ENCODE results near the gene FBXL13.
"Not testable (repeated sequence)": the region's sequence is repeated elsewhere in the genome, so short reads cannot be mapped to it uniquely, and the experiment has no call there.

FBXL13 gene

GRCh38 chr7:102780926-102781325, 293.7 kb downstream of the FBXL13 start:
- H3K27me3 ChIP-seq (ENCODE audit: low read depth); H3K36me3 ChIP-seq (replicated peaks); in situ Hi-C loops (cut with MboI; ENCODE audit: low sequenced_read_pairs); DNase-seq (ENCODE audit: low spot score in 2 of 2); H3K4me3 ChIP-seq; H3K9me3 ChIP-seq; H3K4me1 ChIP-seq: not testable (repeated sequence)

DNA sequence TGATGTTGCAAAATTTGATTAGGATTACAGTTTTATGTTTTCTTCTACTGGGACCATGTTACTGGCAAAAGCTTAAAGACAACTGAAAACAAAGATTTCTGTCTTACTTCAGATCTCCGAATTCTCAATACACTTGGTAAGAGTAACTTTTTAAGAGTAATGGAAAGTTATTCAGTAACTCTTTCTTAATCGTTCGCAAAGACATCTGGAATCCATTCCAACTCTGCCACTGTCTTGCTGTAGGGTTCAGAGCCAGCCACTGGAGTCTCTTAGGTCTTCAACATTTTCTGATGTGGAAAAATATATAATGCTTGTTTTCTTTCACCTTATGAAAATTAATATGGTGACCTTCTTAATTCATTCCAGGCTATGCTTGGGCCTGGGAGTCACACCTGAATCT, 295.9 kb downstream of the FBXL13 start:
- DNase-seq (ENCODE audit: low spot score in 2 of 2); in situ Hi-C loops (cut with MboI; ENCODE audit: low sequenced_read_pairs); H3K9me3 ChIP-seq; H3K4me1 ChIP-seq; H3K27me3 ChIP-seq (ENCODE audit: low read depth); H3K4me3 ChIP-seq; H3K36me3 ChIP-seq (replicated peaks): not testable (repeated sequence)

DNA sequence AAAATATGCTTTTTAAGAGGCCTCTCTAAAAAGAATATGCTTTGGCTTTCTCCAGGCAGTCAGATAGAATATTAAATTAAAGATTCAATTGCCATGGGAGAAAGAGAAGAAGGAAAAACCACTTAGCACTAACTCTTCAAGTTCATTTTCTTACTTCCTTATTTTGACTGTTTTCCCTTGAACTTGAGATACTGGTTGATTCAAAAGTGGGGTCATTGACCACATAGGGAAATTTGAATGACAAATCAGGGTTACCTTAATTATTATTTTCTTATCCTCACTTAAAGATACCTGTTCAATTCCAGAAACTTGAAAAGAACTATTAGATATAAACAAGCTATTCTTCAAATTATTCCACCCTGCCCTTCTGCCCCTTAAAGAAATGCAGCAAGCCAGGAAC, 298.4 kb downstream of the FBXL13 start:
- not testable (repeated sequence) for H3K27me3 ChIP-seq (ENCODE audit: low read depth)

DNA sequence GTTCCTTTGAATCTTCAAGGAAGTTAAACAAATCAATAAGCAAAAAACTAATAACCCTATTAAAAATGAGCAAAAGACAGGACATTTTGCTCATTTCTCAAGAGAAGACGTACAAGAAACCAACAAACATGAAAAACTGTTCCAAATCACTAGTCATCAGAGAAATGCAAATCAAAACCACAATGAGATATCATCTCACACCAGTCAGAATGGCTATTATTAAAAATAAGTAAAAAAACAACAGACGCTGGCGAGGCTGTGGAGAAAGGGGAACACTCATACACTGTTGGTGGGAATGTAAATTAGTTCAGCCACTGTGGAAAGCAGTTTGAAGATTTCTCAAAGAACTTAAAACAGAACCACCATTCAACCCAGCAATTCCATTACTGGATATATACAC, 304.1 kb downstream of the FBXL13 start:
- H3K4me1 ChIP-seq = not testable (repeated sequence)

More for the DNA sequence above, 298.4 kb downstream of the FBXL13 start:
- in situ Hi-C loops (cut with MboI; ENCODE audit: low sequenced_read_pairs); H3K4me1 ChIP-seq; H3K36me3 ChIP-seq (replicated peaks); H3K4me3 ChIP-seq; H3K9me3 ChIP-seq; DNase-seq (ENCODE audit: low spot score in 2 of 2): not testable (repeated sequence)

GRCh38 chr7:102769657-102770192, 304.9 kb downstream of the FBXL13 start:
- H3K4me1 ChIP-seq; H3K4me3 ChIP-seq; DNase-seq (ENCODE audit: low spot score in 2 of 2); H3K27me3 ChIP-seq (ENCODE audit: low read depth); H3K9me3 ChIP-seq; H3K36me3 ChIP-seq (replicated peaks): not testable (repeated sequence)
- in situ Hi-C loops (cut with MboI; ENCODE audit: low sequenced_read_pairs) = loop anchor here (25.0 kb wide), 1 partner anchor 293 kb away; the partner anchor contains the start of gene FBXL13

More for the DNA sequence above, 304.1 kb downstream of the FBXL13 start:
- DNase-seq (ENCODE audit: low spot score in 2 of 2); H3K27me3 ChIP-seq (ENCODE audit: low read depth); H3K4me3 ChIP-seq; H3K9me3 ChIP-seq; H3K36me3 ChIP-seq (replicated peaks): not testable (repeated sequence)
- in situ Hi-C loops (cut with MboI; ENCODE audit: low sequenced_read_pairs) = loop anchor here (25.0 kb wide), 1 partner anchor 292 kb away; the partner anchor contains the start of gene FBXL13

DNA sequence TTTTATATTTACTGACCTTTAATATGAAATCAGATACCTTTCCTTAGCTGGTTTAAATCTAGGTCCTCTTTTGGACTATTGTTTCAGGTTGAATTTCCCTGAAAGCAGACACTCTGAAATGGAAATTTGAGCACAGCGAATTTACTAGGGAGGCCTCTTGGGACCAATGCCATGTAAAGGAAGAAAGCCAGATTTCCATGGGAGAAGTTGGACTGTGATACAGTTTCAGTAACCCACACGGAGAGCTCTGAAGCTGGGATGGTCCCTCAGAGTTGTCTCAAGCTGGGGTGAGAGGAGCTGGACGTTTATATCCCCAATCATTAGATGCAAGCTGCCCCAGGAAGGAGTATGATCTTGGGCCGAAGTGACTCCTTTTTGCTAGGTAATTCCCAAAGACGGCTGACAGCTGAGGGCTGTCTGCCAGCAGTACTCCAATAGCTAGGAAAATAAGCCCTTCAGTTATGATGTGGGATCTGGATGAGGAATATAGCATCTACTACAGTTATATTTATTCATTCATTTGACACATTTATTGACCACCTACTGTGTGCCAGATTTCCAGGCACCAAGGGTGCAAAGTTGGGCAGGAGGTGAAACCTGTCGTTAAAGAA, 311.2 kb downstream of the FBXL13 start:
- in situ Hi-C loops (cut with MboI; ENCODE audit: low sequenced_read_pairs) = loop anchor here (25.0 kb wide), 1 partner anchor 299 kb away; the partner anchor contains the start of gene FBXL13
- not testable (repeated sequence) for H3K36me3 ChIP-seq (replicated peaks); H3K27me3 ChIP-seq (ENCODE audit: low read depth); H3K4me3 ChIP-seq; DNase-seq (ENCODE audit: low spot score in 2 of 2); H3K4me1 ChIP-seq; H3K9me3 ChIP-seq
